ENCODE measurements around the gene C1orf159.

GRCh38 chr1:1086911-1087341 lies 29.0 kb downstream of the C1orf159 start:
- no peak for TF ChIP-seq CTCF (IDR thresholded peaks at IDR 0.05 in 4 of 5, conservative IDR thresholded peaks at IDR 0.05 in 1 of 5)
- TF ChIP-seq POLR2A (IDR thresholded peaks at IDR 0.05), result no peak

Data from gastrocnemius medialis (tissue), 4 donors.